Retinal pigment epithelial cell (primary cell): Measurements from ENCODE around the gene TMEM119.

Source experiments
- DNase-seq: peaks from one replicate; pipeline ENCODE4 v3.0.0-alpha.2; 2010; ENCODE audit warnings: low read depth
- H3K4me3 ChIP-seq: 2 replicates; pipeline ENCODE4 v1.5.1; 2011; ENCODE audit warnings: mild to moderate bottlenecking, low read length, control low read depth, moderate library complexity
- CTCF ChIP-seq: conservative IDR thresholded peaks from 2 replicates; pipeline ENCODE4 v1.5.1; 2011; ENCODE audit warnings: low read depth, low read length, control low read depth, inconsistent platforms

Gene TMEM119

GRCh38 chr12:108597559-108598471, at the start of gene TMEM119:
Gene TMEM119, minus strand, starts transcription at chr12:108598084. Its CDS starts 5,701 bp downstream, at chr12:108592383.
- DNase-seq, result no peak
- H3K4me3 ChIP-seq, result no peak within 1 kb of the TSS
- TF ChIP-seq CTCF, result no peak

GRCh38 chr12:108646600-108647579, 49.0 kb upstream of the TMEM119 start:
- H3K4me3 ChIP-seq, result no peak overlapping the region
- DNase-seq, result no peak
- TF ChIP-seq CTCF, result no peak

GRCh38 chr12:108645686-108646599, 48.1 kb upstream of the TMEM119 start:
- DNase-seq, result no peak
- TF ChIP-seq CTCF, result no peak
- no peak overlapping the region for H3K4me3 ChIP-seq

GRCh38 chr12:108644811-108645120, 46.9 kb upstream of the TMEM119 start:
- no peak for DNase-seq
- TF ChIP-seq CTCF, result no peak
- H3K4me3 ChIP-seq, result no peak overlapping the region

- no peak for DNase-seq
- TF ChIP-seq CTCF, result no peak
- H3K4me3 ChIP-seq, result no peak overlapping the region
Observed at GRCh38 chr12:108643941-108644810, 46.3 kb upstream of the TMEM119 start.
